Right hindlimb (tissue), 1 donor: ENCODE data around the gene SLC66A2.

Experiments
- DNase-seq: peaks from one replicate; pipeline ENCODE4 v3.0.0-alpha.2; 2018

Gene SLC66A2

DNA sequence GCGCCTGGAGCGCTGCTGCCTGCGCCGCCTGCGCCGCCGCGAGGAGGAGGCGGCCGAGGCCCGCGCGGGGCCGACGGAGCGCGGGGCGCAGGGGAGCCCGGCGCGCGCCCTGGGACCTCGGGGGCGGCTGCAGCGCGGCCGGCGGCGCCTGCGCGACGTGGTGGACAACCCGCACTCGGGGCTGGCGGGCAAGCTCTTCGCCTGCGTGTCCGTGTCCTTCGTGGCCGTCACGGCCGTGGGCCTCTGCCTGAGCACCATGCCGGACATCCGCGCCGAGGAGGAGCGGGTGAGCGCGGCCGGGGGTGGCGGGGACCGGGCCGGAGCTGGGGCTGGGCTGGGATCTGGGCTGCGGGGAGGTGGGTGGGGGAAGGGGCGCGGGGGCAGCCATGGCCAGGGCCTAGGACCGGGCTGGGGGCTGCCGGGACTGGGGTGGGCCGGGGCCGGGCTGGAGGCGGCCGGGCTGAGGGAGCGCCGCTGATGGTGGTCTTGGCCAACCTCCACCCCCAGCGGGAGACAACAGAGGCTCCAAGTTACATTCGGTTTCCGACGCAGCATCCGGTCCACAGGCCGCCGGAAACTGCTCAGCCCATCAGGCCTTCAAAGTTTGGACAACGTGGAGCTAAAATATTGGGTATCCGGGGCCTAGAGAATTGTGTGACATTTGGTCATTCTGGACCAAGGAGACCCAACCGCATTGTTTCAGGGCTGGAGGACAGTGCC, 87.3 kb downstream of the SLC66A2 start:
- DNase-seq = no peak

DNA sequence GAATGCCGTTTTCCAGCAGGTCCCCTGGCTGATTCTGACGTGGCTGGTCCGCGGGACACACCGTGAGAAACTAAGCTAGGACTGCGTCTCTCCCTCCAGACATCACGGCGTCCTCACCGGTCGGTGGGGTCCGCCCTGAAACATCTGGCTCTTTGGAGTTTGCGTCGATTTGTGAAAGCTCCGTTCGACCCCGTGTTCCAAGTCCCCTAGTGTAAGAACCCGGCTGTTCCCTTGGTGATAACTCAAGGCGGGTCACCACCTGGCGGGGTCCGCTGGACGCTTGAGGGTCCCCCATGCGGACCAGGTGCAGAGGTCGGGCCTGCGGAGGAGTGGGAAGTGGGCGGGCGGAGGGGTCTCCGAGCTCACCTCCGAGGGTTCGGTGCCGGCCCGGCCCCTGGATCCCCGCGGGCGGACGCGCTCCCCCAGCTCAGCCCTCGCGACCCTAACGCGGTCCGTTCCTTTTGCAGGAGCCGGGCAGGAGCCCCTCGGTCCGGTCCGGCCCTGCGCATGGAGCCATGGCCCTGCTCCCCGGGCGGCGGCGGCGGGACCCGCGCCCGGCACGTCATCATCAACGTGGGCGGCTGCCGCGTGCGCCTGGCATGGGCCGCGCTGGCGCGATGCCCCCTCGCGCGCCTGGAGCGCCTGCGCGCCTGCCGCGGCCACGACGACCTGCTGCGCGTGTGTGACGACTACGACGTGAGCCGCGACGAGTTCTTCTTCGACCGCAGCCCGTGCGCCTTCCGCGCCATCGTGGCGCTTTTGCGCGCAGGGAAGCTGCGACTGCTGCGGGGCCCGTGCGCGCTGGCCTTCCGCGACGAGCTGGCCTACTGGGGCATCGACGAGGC, 88.1 kb downstream of the SLC66A2 start:
- no peak for DNase-seq

DNA sequence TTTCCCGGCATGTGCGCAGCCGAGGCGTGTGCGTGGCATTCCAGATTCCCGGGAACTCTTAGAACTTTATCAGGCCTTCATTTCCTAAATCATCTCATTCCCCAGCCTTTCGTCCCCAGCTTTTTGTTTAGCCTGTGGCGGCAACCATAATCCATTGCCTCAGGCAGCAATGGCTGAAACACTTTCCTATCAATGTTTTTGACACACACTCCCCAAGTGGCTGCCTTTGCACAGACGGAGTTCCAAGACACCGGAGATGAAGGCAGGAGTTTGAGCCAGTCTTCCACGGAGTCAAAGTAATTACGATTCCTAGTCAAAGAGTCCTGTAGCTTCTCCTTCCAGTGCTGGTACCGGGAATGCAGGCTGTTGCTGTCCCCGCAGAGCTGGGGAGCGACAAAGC, 88.9 kb downstream of the SLC66A2 start:
- no peak for DNase-seq

DNA sequence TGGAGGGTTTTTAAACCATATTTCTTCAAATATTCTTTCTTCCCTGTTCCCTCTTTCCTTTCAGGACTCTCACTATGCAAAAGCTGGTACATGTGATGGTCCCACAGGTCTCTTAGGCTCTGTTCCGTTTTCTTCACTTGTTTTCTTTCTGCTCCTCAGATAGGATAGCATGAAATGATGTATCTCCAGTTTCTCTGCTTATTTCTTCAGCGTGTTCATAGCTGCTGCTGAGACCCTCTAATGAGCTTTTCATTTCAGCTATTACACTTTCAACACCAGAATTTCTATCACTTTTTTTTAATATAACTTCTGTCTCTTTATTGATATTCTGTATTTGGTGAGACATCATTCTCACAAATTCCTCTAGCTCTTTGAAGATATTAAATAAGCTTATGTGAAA, 89.8 kb downstream of the SLC66A2 start:
- no peak for DNase-seq

DNA sequence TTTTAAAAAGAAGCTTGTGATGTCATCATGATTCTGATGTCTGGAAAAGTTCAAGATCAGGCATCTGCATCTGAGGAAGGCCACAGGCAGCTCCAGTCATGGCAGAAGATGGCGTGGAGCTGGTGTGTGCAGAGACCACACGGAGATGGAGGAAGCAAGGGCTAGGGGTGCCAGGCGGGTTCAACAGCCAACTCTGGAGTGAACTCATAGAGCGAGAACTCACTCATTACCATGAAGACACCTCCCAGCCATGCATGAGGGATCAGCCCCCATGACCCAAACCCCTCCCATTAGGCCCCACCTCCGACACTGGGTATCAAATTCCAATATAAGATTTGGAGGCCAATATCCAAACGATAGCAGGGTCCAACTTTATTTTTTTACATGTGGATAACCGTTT, 92.1 kb downstream of the SLC66A2 start:
- no peak for DNase-seq

DNA sequence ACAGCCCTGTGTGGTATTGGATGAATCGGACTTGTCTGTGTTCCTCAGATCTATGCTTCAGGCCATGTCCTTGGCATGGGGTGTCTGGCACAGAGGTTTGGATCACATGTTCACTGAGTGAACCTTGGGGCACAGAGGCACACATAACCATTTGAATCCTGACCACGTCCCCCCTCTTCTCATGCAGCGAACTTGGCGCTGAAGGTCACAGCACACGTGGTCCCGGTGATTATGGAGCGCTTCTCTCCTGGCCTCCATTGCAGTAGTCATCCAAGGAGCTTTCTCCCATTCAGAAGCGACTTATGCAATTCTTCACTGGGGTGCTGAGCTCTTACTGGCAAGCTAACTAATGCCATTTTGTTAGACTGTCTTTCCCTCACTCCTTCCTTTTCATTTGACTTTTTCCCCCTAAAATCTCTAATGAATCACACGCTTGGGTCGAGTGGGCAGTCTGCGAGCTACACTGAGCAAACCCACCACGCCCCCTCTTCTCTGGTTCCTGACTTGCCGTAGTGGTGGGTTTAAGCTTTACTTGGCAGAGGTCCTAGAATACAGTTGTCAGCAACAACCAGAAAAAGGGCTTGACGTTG, 94.3 kb downstream of the SLC66A2 start:
- DNase-seq = peak; percentile 67

DNA sequence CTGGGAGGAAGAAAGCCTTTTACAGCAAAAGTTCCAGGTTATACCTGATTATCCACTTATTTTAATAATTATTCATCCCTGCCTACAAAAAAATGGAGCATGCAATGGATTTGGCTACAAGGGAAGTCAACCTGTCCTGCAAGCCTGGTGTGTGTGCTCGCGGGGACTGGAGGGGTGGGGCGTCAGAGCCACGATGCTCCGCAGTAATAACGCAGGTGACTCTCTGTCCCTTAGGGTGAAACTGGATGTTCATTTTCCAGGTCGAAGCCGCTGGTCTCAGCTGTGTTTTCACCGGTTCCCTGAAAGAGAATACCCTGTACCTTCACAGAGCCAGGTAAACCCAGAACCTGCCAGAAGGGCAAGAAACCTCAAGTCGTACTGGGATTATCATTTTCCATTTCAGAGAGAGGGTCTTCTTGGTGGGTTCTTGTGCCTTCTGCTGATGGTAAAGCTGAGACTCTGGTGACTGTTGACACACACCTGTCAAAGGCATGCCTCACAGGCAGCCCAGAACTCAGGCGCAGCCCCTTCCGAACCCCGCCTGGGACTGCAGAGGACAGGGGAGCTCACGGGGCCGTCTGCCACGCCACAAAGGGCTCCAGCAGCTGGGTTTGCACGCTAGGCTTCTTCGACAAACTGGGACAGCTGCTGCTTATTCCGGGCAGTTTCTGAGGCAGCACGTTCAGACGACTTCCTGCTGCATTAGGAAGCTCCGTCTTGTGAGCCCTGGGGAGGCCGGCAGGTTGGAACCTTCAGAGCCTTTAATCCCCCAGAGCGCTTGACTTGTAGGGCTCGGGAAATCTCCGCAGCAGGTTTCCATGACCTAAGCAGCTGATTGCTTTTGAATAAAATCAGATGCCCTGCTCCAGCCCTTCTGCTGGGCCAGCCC, 95.1 kb downstream of the SLC66A2 start:
- peak; percentile 81 for DNase-seq

DNA sequence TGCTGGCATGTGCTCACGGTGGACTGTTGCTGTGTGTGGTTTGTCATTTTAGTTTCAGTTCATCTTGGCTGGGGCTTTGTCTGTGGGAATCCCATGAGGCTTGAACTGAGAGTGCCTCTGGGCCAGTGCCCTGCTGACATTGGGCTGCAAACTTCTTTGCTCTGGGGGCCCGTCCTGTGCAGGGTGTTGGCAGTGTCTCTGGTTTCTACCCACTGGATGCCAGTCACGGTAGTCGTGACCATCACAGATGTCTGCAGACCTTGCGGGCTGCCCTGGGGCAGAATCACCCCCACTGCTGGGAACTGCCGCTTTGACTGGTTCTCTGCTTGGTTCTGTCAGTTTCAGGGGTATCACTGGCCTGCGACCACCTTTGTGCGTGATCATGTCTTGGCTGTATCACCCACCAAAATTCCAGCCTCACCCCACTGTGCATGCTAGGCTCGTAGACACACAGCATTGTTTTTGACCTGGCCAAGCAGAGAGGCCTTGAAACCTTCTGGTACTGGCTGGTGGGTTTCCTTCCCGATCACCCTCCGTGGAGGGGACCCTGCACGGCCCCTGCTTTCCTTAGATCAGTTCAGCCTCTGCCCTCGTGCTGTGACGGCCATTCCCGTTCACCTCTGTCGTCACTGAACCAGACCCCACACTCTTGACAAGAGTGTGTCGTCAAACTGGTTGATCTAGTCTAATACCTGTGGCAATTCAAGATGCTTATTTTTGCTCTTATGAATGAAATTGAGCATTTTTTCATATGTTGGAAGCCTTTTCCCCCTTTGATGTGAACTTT, 96.1 kb downstream of the SLC66A2 start:
- DNase-seq = no peak

DNA sequence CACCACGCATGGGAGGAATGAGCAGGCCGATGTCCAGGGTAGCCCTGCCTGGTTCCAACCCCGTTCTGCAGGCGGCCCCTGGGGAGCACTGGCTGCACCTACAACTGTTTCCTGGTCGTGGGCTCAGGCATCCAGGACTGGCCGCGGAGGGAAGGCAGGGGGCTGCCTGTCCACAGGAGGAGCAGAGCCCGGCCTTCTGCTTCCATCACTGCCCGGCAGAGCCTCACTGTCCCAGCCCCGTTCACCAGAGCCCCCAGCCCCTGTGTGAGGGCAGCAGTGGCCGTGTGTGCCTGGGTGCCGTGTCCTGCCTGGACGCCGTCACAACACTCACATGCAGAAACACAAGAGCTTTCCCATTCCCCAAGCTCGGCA, 97.5 kb downstream of the SLC66A2 start:
- peak; percentile 12 for DNase-seq

DNA sequence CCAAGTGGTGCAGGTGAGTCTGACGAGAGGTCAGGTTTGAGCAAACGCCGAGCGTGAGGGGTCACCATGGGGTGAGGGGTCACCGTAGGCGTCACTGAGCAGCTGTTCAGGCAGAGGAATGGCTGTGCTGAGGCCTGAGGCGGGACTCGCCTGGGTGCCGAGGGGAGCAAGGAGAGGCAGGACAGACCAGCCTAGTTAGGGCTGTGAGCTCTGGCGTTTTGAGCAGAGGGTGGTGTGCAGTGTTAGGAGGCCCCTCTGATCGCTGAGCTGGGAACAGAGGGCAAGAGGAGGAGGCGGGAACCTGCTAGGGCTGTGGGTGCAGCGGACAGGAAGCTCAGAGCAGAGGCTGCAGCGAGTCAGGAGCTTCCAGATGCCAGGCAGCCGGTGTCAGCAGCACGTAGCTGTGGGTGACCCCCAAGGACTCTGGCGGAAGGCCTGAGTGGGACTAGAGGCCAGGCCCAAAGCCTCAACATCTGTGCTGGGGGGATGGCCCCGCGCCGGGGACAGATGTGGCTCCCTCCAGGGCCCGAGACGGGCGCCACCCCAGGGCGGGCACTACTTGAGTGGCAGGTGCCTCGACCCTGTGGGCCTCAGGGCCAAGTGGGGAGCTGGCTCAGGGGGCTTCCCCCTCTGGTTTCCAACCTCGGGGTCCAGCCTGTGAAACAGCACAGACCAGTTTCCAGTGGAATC, 98.0 kb downstream of the SLC66A2 start:
- peak; percentile 9 for DNase-seq

DNA sequence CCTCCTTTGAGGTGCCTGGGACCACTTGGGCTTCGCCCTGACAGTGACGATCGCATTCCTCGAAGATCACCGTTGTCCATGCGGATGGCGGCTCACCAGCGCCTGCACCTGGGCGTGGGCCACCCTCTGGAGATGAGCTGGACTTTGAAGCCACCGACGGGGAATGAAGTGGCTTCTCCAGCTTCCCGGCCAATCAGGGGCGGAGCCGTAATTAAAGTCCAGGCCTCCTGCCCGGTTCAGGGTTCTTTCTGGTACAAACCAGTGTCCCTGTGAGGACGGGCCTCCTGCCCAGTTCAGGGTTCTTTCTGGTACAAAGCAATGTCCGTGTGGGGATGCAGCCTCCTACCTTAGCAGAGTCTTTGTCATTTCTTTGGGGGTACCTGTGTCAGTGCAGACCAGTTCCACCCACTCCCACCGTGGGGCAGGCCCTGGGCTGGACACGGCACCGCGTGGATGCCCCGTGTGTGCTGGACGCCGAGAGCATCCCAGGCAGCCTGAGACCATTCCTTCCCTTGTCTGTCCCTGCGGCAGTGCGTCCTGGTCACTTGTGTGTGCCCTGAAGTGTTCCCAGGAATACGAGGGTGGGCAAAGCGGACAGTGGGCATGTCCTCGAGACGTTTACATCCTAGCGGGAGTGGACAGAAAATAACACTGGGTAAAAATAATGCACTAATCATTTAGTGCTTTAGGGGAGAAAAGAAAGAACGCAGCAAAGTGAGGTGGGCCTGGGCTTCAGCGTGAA, 98.7 kb downstream of the SLC66A2 start:
- peak; percentile 6 for DNase-seq
